HG03354 (cell line): ENCODE results near the gene URB1.
"Not testable (repeated sequence)": the region's sequence is repeated elsewhere in the genome, so short reads cannot be mapped to it uniquely, and the experiment has no call there.

Experiments
- ATAC-seq: cut with Tn5 transposase; IDR thresholded peaks from one replicate; pipeline ENCODE4 v1.9.1; 2021; ENCODE audit warnings: mild to moderate bottlenecking; ENCODE audit not compliant: unreplicated experiment, poor library complexity, severe bottlenecking

Gene URB1

GRCh38 chr21:32307706-32308105, 85.1 kb downstream of the URB1 start:
- no peak for ATAC-seq

GRCh38 chr21:32306021-32306780, 86.6 kb downstream of the URB1 start:
- no peak for ATAC-seq

DNA sequence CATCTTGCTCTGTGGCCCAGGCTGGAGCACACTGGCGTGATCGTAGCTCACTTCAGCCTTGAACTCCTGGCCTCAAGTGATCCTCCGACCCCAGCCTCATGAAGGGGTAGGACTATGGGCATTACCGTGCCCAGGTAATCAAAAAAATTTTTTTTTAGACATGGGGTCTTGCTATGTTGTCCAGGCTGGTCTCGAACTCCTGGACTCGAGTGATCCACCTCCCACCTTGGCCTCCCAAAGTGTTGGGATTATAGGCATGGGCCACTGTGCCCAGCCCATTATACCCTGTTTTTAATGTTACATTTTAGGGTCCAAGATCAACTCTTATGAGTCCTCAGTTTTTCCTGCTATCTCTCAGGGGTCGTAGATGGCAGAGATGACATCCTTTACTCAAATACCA, 87.8 kb downstream of the URB1 start:
- no peak for ATAC-seq

GRCh38 chr21:32303385-32303784, 89.4 kb downstream of the URB1 start:
- ATAC-seq: no peak

GRCh38 chr21:32302560-32302959, 90.3 kb downstream of the URB1 start:
- ATAC-seq: no peak

GRCh38 chr21:32301596-32301995, 91.2 kb downstream of the URB1 start:
- ATAC-seq: no peak

DNA sequence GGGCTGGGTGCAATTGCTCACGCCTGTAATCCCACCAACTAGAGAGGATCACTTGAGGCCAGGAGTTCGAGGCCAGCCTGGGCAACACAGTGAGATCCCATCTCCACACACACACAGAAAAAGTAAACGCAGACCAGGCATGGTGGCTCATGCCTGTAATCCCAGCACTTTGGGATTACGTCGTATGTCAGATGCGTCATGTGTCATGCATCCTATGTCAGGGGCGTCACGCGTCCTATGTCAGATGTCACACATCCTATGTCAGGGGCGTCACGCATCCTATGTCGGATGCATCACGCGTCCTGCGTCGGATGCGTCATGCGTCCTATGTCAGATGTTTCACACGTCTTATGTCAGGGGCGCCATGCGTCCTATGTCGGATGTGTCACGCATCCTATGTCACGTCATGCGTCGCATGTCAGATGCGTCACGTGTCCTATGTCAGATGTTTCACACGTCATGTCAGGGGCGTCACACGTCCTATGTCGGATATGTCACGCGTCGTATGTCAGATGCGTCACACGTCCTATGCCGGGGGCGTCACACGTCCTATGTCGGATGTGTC, 92.6 kb downstream of the URB1 start:
- no peak for ATAC-seq

DNA sequence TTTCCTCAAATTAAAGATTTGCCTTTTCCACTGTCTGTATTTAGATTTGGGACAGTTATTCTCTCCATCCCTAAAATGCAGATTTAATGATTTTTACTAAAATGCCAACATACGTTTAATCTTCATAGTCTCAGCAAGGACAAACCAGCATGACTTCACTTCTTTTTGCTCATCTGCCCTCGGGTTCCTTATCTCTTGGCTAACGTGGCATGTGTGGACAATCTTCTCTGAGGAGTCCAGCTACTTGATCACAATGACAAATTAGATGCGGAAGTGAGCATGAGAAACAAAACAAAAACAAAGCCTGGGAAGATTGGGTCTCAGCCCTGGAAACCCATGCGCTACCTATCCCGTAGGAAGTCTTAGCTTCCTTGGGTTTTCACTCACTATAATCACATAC, 93.1 kb downstream of the URB1 start:
- ATAC-seq: no peak

DNA sequence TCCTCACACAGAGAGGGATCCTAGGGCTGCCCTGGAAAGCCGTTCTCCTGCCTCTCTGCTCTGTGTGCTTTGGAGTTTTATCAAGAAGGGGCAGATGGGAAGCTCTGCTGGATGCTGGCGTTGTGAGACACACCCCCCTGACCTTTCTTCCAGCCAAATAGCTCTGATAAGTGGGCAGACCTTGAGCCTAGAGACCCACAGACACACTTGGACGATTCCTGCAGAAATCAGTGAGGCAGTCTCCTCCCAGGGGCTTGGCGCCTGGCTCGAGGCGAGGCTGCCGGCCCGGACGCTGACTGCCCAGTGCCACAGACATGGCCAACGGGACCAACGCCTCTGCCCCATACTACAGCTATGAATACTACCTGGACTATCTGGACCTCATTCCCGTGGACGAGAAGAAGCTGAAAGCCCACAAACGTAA, 94.1 kb downstream of the URB1 start, which contains the start of gene MRAP:
MRAP (plus strand) TSS at position 198 of the 424 bp plus-strand sequence; CDS start at position 315, 117 bp downstream.
- ATAC-seq: no peak

DNA sequence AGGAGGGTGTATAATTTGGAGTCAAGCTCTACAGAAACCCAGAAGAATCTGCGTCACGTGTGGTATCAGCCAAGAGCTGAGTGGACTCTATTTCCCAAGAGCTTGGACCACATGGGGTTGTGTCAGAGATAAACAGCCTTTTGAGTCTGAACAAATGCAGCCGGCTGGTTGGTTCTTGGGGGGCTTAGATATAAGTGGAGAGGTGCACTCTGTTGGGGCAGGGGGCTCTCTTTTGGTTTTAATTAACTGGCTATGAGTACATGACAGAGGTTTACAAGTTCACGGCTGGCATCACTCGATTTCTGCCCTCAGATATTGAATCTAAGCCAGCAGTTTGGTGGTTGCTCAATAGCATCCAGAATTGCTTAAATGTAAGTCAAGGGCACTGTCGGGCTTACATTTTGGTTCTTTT, 94.7 kb downstream of the URB1 start:
- ATAC-seq: no peak

- ATAC-seq: no peak
These were observed 95.4 kb downstream of the URB1 start for GRCh38 chr21:32297449-32297848.

DNA sequence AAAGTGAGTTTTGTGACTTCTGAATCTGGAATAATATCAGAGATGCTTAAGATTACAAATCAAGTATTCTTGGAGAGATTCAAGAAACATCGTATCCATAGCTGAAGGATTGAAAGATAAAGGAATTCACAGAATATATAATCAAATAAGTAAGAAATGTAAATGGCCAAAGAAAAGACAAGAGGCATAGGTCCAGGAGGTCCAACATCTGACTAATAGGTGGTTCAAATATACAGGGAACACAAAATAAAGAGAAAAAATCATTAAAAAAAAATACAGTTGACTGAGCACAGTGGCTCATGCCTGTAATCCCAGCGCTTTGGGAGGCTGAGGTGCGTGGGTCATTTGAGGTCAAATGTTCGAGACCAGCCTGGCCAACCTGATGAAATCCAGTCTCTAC, 107.3 kb downstream of the URB1 start:
- ATAC-seq: no peak

- ATAC-seq: no peak
These were observed 109.8 kb downstream of the URB1 start for GRCh38 chr21:32282992-32283391.

DNA sequence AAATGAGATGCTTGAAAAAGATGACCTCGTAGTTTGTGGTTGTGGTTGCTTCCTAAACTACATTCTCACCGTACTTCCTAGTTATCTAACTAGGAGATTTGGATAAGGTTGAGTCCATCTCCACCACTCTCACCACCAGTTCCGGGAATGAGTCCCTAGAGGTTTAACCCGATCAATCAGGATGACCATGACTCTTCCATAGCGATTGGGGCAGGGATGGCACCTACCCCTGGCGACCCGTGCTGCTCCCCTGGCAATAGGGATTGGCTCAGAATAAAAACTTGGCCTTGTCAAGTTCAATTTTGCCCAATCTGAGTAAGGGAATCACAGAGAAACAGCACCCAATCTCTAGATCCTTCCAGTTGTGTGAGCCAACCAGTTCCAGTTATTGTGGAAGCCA, 111.3 kb downstream of the URB1 start:
- ATAC-seq: no peak

DNA sequence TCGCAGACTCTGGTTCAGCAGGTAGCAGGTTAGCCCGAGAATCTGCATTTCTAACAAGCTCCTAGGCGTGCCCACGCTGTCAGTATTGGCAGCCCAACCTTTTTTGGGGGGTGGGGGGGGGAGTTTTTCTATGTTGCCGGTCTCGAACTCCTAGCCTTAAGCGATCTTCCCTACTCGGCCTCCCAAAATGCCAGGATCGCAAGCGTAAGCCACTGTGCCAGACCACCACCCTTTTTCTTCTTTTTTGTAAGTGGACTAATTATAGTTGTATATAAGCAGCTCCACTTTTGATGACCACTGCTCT, 113.5 kb downstream of the URB1 start:
- no peak for ATAC-seq

DNA sequence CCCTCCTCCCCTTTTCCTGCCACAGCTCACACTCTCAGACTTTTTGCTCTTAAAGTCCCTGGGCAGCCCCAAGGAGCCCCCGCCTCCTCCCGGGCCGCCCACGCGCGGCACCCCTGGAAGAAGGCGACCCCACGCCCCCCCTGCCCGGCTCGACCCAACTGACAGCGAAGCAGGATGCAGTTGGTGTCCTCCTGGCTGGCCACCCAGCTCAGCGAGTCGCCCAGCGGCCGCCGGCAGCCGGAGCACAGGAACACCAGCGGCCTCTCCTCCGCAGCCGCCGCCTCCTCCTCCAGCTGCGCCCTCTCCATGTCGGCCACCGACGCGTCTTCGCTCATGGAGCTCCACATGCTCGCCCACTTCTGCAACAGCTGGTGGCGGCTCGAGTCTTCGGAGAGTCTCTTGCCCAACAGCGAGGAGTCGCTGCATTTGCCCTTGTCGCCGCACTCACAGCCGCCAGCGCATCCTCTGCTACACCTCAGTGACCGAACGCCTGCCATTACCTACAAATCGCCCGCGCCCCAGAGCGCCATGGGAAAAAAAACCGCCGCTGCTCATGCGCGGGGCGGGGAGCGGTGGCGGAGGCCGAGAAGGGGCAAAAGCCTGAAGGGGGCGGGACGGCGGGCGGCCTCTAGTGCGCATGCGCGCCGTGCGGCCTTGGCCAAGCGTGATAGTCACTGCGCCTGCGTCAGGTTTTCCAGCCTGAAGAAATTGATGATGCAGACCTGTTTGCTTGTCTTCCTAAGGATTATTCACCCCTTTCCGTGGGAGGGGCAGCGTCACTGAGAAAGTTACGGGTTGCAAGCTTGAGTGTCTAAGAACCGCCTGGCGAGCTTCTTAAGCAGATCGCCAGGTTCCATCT, 114.1 kb downstream of the URB1 start, which contains the start of gene MIS18A:
MIS18A (minus strand) TSS at position 532 of the 859 bp plus-strand sequence; CDS start at position 497, 35 bp downstream.
- ATAC-seq: peak; percentile 95

DNA sequence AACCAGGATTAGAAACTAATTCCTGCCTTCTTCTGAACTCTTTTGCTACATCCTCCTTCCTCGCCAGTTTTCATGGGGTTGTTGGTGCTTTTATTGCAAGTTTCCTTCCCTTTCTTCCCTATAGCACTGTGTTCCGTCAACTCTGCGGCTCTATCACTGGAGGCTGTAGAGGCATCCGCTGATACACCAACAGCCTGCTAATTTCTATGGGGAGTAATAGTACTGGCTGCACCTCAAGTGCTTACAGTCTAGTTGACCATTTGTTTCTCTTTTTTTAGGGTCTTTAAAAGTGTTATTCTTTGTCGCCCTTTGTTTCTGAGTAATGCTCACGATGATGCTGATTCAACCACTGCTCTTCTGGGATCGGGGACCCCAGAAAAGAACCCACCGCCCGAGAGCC, 114.7 kb downstream of the URB1 start:
- peak; percentile 26 for ATAC-seq

- no peak for ATAC-seq
These were observed 116.1 kb downstream of the URB1 start for GRCh38 chr21:32276671-32277070.

DNA sequence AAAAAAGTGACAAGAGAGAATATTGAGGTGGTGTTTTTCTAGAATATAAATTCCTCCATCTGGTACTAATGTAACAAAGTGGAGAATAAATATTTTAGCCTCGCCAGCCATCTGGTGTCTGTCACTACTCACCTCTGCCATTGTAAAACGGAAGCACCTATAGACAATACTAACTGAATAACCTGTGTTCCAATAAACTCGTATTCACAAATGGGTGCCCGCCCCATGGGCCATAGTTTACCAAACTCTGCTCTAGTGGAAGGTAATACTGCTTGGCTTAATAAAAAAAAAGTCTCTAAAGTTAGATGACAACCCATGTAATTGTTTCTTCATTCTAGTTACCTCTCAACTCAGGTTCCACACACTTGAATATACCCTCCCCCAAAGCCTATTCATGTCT, 122.1 kb downstream of the URB1 start:
- no peak for ATAC-seq

DNA sequence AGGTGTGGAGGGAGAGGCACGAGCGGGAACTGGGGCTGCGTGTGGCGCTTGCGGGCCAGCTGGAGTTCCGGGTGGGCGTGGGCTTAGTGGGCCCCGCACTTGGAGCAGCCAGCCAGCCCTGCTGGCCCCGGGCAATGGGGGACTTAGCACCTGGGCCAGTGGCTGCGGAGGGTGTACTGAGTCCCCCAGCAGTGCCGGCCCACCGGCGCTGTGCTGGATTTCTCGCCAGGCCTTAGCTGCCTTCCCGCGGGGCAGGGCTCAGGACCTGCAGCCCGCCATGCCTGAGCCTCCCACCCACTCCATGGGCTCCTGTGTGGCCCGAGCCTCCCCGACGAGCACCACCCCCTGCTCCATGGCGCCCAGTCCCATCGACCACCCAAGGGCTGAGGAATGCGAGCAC, 127.5 kb downstream of the URB1 start:
- not testable (repeated sequence) for ATAC-seq

DNA sequence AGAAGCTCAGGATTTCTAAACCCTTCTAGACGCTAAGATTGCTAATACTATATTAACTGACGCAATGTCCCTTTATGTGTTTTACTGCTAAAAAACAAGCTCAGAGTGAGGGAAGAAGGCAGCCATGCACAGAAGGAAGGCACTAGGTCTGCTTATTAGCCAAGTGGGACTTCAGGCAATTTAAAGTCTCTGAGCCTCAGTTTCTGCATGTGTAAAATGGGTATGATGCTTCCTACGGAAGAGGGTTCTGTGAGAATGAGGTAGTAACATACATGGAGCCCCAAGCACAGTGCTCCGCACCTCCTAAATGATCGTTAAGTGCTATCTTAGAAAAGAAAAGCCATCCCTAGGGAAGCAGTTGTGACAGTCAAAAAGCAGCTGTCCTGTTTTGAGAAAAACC, 130.9 kb downstream of the URB1 start:
- ATAC-seq: no peak
